Ovary (tissue), 3 donors: ENCODE data around the gene GCK.

Experiments used
- EP300 ChIP-seq: sonication (generic); formaldehyde crosslinking; IDR thresholded peaks from one replicate; pipeline ENCODE4 v1.6.1; 2017; ENCODE audit warnings: antibody characterized with exemption
- POLR2A ChIP-seq: fragments of 450-650 bp; IDR thresholded peaks from one replicate; pipeline ENCODE4 v1.6.1; 2017; ENCODE audit warnings: antibody characterized with exemption, mild to moderate bottlenecking, moderate library complexity
- TF ChIP-seq, protein P1 (sequence below), 3 donors: fragments of 450-650 bp in 2 of 3; fragments of 200-600 bp in 1 of 3; IDR thresholded peaks; one replicate each; pipeline versions ENCODE4 v1.5.1 to v1.8.0; 2016 to 2022; ENCODE audit warnings: antibody characterized with exemption in 3 of 3, mild to moderate bottlenecking in 1 of 3
- donor health status: DM: no; HTN: no; CAD: no.

DNA sequence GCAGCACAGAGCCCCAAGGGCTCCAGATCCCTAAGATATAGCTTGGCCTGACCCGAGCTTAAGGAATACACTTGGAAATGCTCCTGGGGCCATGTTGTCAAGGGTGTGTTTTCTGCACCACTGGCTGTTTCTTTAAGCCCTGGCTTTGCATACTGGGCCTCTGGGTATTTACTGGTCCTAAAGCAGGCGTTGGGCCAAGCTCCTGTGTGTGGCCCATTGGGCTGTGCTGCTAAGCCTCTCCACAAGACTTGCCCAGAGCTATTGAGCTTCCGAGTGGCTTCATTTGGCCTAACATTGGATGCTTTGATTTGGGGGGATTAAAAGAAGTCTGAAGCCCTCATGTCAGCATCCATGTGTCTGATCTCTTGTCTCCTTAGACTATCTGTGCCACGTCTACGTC is 16.8 kb upstream of the GCK start:
- TF ChIP-seq, protein P1, sequence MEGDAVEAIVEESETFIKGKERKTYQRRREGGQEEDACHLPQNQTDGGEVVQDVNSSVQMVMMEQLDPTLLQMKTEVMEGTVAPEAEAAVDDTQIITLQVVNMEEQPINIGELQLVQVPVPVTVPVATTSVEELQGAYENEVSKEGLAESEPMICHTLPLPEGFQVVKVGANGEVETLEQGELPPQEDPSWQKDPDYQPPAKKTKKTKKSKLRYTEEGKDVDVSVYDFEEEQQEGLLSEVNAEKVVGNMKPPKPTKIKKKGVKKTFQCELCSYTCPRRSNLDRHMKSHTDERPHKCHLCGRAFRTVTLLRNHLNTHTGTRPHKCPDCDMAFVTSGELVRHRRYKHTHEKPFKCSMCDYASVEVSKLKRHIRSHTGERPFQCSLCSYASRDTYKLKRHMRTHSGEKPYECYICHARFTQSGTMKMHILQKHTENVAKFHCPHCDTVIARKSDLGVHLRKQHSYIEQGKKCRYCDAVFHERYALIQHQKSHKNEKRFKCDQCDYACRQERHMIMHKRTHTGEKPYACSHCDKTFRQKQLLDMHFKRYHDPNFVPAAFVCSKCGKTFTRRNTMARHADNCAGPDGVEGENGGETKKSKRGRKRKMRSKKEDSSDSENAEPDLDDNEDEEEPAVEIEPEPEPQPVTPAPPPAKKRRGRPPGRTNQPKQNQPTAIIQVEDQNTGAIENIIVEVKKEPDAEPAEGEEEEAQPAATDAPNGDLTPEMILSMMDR (IDR thresholded peaks at IDR 0.05) = no peak
- no peak for TF ChIP-seq EP300
- TF ChIP-seq POLR2A = no peak
